Spleen (tissue), 13 donors: ENCODE data around the gene DCTN3. TPM values are rescaled to one million over a fixed set of nuclear protein-coding genes. Genes with fewer than 3 reads are reported as not detected.

ENCODE experiments used
- DNase-seq: peaks from one replicate; pipeline ENCODE4 v3.0.0-alpha.2; 2020
- H3K27ac ChIP-seq, 8 donors: fragments of 200-600 bp; sonication (generic) in 7 of 8; 1 replicate in 4 of 8; 2 replicates in 4 of 8; pipeline versions ENCODE4 v1.5.0 to v1.8.0; 2016 to 2021; ENCODE audit warnings: inconsistent platforms in 4 of 8, mild to moderate bottlenecking in 4 of 8, moderate library complexity in 1 of 8
- H3K27me3 ChIP-seq, 7 donors: fragments of 200-600 bp; sonication (generic) in 6 of 7; replicated peaks in 1 of 7; 1 replicate in 4 of 7; 2 replicates in 3 of 7; pipeline versions ENCODE4 v1.5.0 to v1.8.0; 2016 to 2021; ENCODE audit warnings: inconsistent platforms in 3 of 7, mild to moderate bottlenecking in 1 of 7
- H3K36me3 ChIP-seq, 6 donors: fragments of 200-600 bp; sonication (generic) in 5 of 6; 1 replicate in 4 of 6; 2 replicates in 2 of 6; pipeline versions ENCODE4 v1.5.0 to v1.8.0; 2016 to 2021; ENCODE audit warnings: inconsistent platforms in 2 of 6
- H3K4me1 ChIP-seq, 6 donors: fragments of 200-600 bp; sonication (generic) in 5 of 6; 1 replicate in 3 of 6; 2 replicates in 3 of 6; pipeline versions ENCODE4 v1.5.0 to v1.8.0; 2016 to 2021; ENCODE audit warnings: inconsistent platforms in 3 of 6
- H3K4me3 ChIP-seq, 8 donors: fragments of 200-600 bp; sonication (generic) in 7 of 8; 1 replicate in 4 of 8; 2 replicates in 4 of 8; pipeline versions ENCODE4 v1.5.0 to v1.8.0; 2016 to 2021; ENCODE audit warnings: inconsistent platforms in 4 of 8, mild to moderate bottlenecking in 4 of 8, moderate library complexity in 2 of 8
- H3K9me3 ChIP-seq, 8 donors: fragments of 200-600 bp; sonication (generic) in 7 of 8; 1 replicate in 4 of 8; 2 replicates in 4 of 8; pipeline versions ENCODE4 v1.5.0 to v1.8.0; 2016 to 2021; ENCODE audit warnings: inconsistent platforms in 4 of 8
- POLR2A ChIP-seq, 3 donors: fragments of 450-650 bp; IDR thresholded peaks; one replicate each; pipeline ENCODE4 v1.5.1; 2017; ENCODE audit warnings: antibody characterized with exemption in 3 of 3, mild to moderate bottlenecking in 1 of 3
- POLR2AphosphoS5 ChIP-seq, 3 donors: sonication (generic); formaldehyde crosslinking; IDR thresholded peaks; one replicate each; pipeline ENCODE4 v1.5.1; 2017; ENCODE audit warnings: antibody characterized with exemption in 3 of 3
- WGBS, 5 donors: extraction: QIAGEN DNeasy Blood & Tissue Kit in 3 of 5; methylation state at CpG; one replicate each; pipeline versions ENCODE4 v1.1.5 to v1.1.7; 2013 to 2018; 5-methylcytosine and 5-hydroxymethylcytosine counted together
- intact Hi-C: fragments of 100-400 bp; cut with DNase I; formaldehyde crosslinking; loops from one replicate; pipeline ENCODE4 v1.15.0; 2023; ENCODE audit warnings: low total_unique reads
- long read RNA-seq, 2 donors: transcript quantifications; one replicate each; lab custom pipeline, GENCODE V29; 2026
- polyA plus RNA-seq, 3 donors: library from polyadenylated mRNA; stranded (reverse); fragments of 200-250 nt; gene quantifications; one replicate each; pipeline ENCODE4 v1.2.1, GENCODE V29; 2013
- total RNA-seq, 7 donors: library from RNA; depleted of rRNA in 3 of 7; stranded (reverse); fragments of >200 nt in 3 of 7; fragmentation: NEBNext Ultra II Directional in 4 of 7; extraction: Animal tissue kit (Norgen Biotek cat#: 25700) in 4 of 7; gene quantifications; one replicate each; pipeline versions ENCODE4 v1.1.0 to v1.2.1, GENCODE V29; 2016 to 2021
- TF ChIP-seq, protein P1 (sequence below), 11 experiments: fragments of 200-600 bp in 7 of 11; fragments of 450-650 bp in 4 of 11; sonication (generic) in 4 of 11; IDR thresholded peaks in 8 of 11; conservative IDR thresholded peaks in 3 of 11; 1 replicate in 7 of 11; 2 replicates in 4 of 11; pipeline versions ENCODE4 v1.4.0 to v1.8.0; 2016 to 2021; ENCODE audit warnings: antibody characterized with exemption in 11 of 11, inconsistent platforms in 4 of 11, mild to moderate bottlenecking in 1 of 11
- donor health status: healthy with polysubstance abuse.
- donor health status: DM: no; HTN: no; CAD: no; lungs with moderate emphysema.
- donor health status: DM: no; HTN: no; CAD: no.
- donor health status: Bipolar disorder and iron deficiency.
- donor health status: healthy.
- donor health status: DM: no; HTN: no; CAD: no.
- donor health status: DM: yes; HTN: yes; CAD: no.

Gene DCTN3
- 10 to 100 TPM; 43.8 to 64.1 (median 52.1) TPM for total RNA-seq
- polyA plus RNA-seq, result 10 to 100 TPM; 59.3 to 79.8 (median 75.9) TPM
- long read RNA-seq, donor 1, transcript DCTN3-201 (7 exons, 808 nt), result major isoform, 41 of 61 reads
- long read RNA-seq, donor 1, partial matches to known transcripts, result 15 of 61 reads
- long read RNA-seq, donor 1, other reads (novel, unspliced or antisense), result 0 of 61 reads
- long read RNA-seq, donor 2, transcript DCTN3-208 (3 exons, 688 nt), result minor isoform, 5 of 70 reads
- long read RNA-seq, donor 2, transcript DCTN3-201 (7 exons, 808 nt), result major isoform, 47 of 70 reads
- long read RNA-seq, donor 2, partial matches to known transcripts, result 13 of 70 reads
- long read RNA-seq, donor 2, other reads (novel, unspliced or antisense), result 0 of 70 reads

DNA sequence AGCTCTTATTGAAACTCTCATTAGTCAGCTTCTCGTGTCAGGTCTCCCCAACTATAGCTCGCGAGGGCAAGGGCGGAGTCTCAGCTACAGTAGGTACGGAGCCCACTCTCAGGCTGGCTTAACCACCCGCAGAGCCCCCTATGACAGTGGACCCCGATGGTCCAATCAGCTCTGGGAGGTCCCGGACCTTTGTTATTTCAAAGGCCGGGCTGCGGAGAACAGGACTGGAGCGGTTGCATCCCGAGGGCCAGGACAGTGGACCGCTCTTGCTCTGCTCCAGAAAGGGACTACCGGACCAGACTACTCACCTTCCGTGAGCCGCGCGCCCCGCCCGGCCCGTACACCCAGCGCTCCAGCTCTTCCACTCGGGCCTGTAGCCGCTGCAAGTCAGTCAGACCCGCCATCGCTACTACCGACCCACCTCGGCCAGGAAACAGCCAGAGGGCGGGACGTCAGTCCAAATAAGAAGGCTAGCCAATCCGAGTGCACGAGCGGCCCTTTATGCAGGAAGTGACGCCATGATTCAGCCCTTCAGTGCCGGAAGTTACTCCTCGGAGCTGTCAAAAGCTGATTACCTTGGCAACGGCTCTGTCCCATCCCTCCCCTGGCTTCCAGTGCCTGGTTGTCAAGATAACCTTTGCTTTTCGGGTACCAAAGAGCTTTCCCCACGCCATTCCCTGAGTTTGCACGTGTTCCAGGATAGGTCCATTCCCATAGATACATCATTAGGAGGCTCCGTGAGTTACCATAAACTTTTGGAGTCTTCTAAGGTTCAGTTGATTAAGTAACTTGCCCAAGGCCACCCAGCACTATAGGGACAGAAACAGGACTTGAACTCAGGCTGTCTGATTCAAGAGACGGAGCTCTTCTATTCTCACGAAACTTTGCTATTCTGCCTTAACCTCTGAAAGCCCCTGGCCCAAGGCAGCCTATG is at the start of gene DCTN3:
Gene DCTN3, minus strand, starts transcription at position 435 of the 934 bp plus-strand sequence. Its CDS starts 31 bp downstream, at position 404.
- peak; percentile 97 for DNase-seq
- intact Hi-C loops, result no loop called here
- Histone ChIP-seq H3K4me3 (peak within 1 kb of the TSS; percentile 52 to 96 (median 78)), H3K27ac (peak within 1 kb of the TSS in 7 of 8 donors; percentile 4 to 83 (median 71)), H3K4me1 (peaks cover 5 to 45% (median 31%) of the 10 kb centered on the region in 6 donors), H3K27me3 (peaks cover 10 to 40% (median 33%) of the 10 kb centered on the region in 7 donors), H3K36me3 (peaks cover 7 to 36% (median 30%) of the 10 kb centered on the region in 6 donors), H3K9me3 (no peaks in the 10 kb centered on the region)
- TF ChIP-seq POLR2A (IDR thresholded peaks at IDR 0.05), result no peak
- TF ChIP-seq POLR2AphosphoS5 (IDR thresholded peaks at IDR 0.05), result peak; percentile 84 to 87 (median 87)
- TF ChIP-seq, protein P1, sequence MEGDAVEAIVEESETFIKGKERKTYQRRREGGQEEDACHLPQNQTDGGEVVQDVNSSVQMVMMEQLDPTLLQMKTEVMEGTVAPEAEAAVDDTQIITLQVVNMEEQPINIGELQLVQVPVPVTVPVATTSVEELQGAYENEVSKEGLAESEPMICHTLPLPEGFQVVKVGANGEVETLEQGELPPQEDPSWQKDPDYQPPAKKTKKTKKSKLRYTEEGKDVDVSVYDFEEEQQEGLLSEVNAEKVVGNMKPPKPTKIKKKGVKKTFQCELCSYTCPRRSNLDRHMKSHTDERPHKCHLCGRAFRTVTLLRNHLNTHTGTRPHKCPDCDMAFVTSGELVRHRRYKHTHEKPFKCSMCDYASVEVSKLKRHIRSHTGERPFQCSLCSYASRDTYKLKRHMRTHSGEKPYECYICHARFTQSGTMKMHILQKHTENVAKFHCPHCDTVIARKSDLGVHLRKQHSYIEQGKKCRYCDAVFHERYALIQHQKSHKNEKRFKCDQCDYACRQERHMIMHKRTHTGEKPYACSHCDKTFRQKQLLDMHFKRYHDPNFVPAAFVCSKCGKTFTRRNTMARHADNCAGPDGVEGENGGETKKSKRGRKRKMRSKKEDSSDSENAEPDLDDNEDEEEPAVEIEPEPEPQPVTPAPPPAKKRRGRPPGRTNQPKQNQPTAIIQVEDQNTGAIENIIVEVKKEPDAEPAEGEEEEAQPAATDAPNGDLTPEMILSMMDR (IDR thresholded peaks at IDR 0.05 in 8 of 11, conservative IDR thresholded peaks at IDR 0.05 in 3 of 11), result no peak
- WGBS, 5 donors, result 4 to 12% (median 6%) methylated on average over 19 to 43 of the region's 43 CpGs

DNA sequence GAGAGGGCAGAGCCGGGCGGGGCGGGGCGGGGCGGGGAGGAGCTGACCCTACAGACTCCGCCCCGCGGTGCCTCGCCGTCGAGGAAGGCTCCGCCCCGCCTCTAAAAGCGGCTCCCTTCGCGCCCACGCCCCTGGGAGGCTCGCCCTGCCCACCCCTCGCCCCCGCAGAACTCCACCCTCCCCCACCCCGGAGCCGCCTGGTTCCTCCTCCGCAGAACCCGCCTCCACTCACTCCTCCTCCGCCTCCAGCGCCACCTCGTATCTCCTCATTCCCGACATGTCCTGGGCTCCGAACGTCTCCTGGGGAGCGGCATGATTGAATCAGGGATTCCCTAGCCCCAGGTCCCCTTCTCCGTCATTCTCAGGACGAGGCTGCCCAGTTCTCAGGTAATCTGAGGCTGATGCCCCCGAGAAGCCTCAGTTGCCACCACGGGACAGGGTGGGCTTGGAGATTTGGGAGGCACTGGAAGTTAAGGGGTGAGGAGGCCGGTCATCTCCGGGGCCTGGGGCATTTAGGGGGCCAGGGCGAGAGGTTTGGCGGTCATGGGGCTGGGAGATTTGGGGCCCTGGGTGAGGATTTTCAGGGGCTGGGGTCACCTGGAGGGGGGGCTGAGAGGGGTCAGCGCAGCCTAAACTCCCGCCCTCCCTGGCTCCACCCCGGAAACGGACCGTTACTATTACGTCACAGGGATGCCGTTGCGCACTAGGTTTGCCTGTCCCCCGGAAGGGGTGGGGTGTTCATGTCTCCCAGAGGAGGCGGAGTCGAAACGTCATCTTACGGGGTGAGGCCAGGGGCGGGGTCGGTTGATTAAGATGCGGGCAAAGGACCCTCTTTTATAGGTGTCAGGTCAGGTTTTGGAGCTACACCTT is 45.3 kb upstream of the DCTN3 start:
- peaks cover 3 to 46% (median 21%) of the 10 kb centered on the region in 6 donors for H3K4me1 ChIP-seq
- intact Hi-C loops, result no loop called here
- peak overlapping the region; percentile 45 to 76 (median 60) for H3K4me3 ChIP-seq
- peaks cover 0 to 29% (median 0%) of the 10 kb centered on the region in 6 donors for H3K36me3 ChIP-seq
- WGBS, 5 donors, result 1 to 6% (median 5%) methylated on average over 30 to 55 of the region's 55 CpGs
- TF ChIP-seq, protein P1 (IDR thresholded peaks at IDR 0.05 in 8 of 11, conservative IDR thresholded peaks at IDR 0.05 in 3 of 11), result peak in 2 of 11 experiments; percentile 16 to 41
- no peak for TF ChIP-seq POLR2A (IDR thresholded peaks at IDR 0.05)
- peak; percentile 78 to 93 (median 86) for TF ChIP-seq POLR2AphosphoS5 (IDR thresholded peaks at IDR 0.05)
- H3K27ac ChIP-seq, result peak overlapping the region; percentile 82 to 98 (median 97)
- H3K27me3 ChIP-seq, result no peaks in the 10 kb centered on the region
- H3K9me3 ChIP-seq, result peaks cover 0 to 16% (median 12%) of the 10 kb centered on the region in 8 donors
- DNase-seq, result peak; percentile 97

GRCh38 chr9:34665067-34665380 is 44.7 kb upstream of the DCTN3 start:
- Histone ChIP-seq H3K4me1 (peaks cover 3 to 46% (median 21%) of the 10 kb centered on the region in 6 donors), H3K36me3 (peaks cover 0 to 35% (median 2%) of the 10 kb centered on the region in 6 donors), H3K27me3 (no peaks in the 10 kb centered on the region), H3K4me3 (peak overlapping the region; percentile 45 to 76 (median 60)), H3K9me3 (peaks cover 0 to 10% (median 8%) of the 10 kb centered on the region in 8 donors), H3K27ac (peak overlapping the region; percentile 82 to 98 (median 97))
- 0 to 2% (median 1%) methylated on average over 13 to 26 of the region's 26 CpGs for WGBS, 5 donors
- DNase-seq, result peak; percentile 94
- intact Hi-C loops, result no loop called here
- TF ChIP-seq POLR2AphosphoS5 (IDR thresholded peaks at IDR 0.05), result peak in 2 of 3 donors; percentile 2 to 73
- TF ChIP-seq, protein P1 (IDR thresholded peaks at IDR 0.05 in 8 of 11, conservative IDR thresholded peaks at IDR 0.05 in 3 of 11), result peak in 2 of 11 experiments; percentile 9 to 39
- no peak for TF ChIP-seq POLR2A (IDR thresholded peaks at IDR 0.05)
